NCI-H2196 (cell line): ENCODE data around the gene NUAK2.
A peak's percentile ranks its signal among the peaks of the same experiment; 100 is the strongest.

Source experiments
- DNase-seq: peaks from one replicate; lab custom pipeline; 2025; ENCODE audit not compliant: unreplicated experiment; lab: John Stamatoyannopoulos, UW

The NUAK2 gene

GRCh38 chr1:205323794-205324193 is 2.2 kb upstream of the NUAK2 start:
- no peak for DNase-seq

GRCh38 chr1:205321959-205322283 is 376 bp upstream of the NUAK2 start:
- no peak for DNase-seq

- peak; percentile 93 for DNase-seq
Measured at GRCh38 chr1:205319081-205320018, 2.2 kb downstream of the NUAK2 start.

GRCh38 chr1:205318231-205318991 is 3.1 kb downstream of the NUAK2 start:
- peak; percentile 77 for DNase-seq

- DNase-seq, result peak; percentile 99
Measured at GRCh38 chr1:205317311-205317917, 4.1 kb downstream of the NUAK2 start.

GRCh38 chr1:205316161-205316566 is 5.4 kb downstream of the NUAK2 start:
- DNase-seq, result no peak

- peak; percentile 19 for DNase-seq
Measured at GRCh38 chr1:205315008-205315618, 6.4 kb downstream of the NUAK2 start.

GRCh38 chr1:205313563-205314308 is 7.8 kb downstream of the NUAK2 start:
- DNase-seq, result no peak

- DNase-seq, result no peak
Measured at GRCh38 chr1:205312866-205313562, 8.5 kb downstream of the NUAK2 start.

- no peak for DNase-seq
Measured at GRCh38 chr1:205310976-205311704, 10.4 kb downstream of the NUAK2 start.

- no peak for DNase-seq
Measured at GRCh38 chr1:205309741-205310140, 11.8 kb downstream of the NUAK2 start.

- DNase-seq, result no peak
Measured at GRCh38 chr1:205306929-205307566, 14.5 kb downstream of the NUAK2 start.

- no peak for DNase-seq
Measured at GRCh38 chr1:205304695-205305070, 16.9 kb downstream of the NUAK2 start.

- DNase-seq, result no peak
Measured at GRCh38 chr1:205304046-205304694, 17.4 kb downstream of the NUAK2 start.

GRCh38 chr1:205303247-205303888 is 18.2 kb downstream of the NUAK2 start:
- no peak for DNase-seq

- DNase-seq, result no peak
Measured at GRCh38 chr1:205301842-205302588, 19.5 kb downstream of the NUAK2 start.

GRCh38 chr1:205301205-205301821 is 20.2 kb downstream of the NUAK2 start:
- peak; percentile 77 for DNase-seq
